GM19395 (cell line): ENCODE measurements around the gene CXorf66.
A peak's percentile ranks its signal among the peaks of the same experiment; 100 is the strongest.
"Not testable (repeated sequence)": the region's sequence is repeated elsewhere in the genome, so short reads cannot be mapped to it uniquely, and the experiment has no call there.

Source experiments
- ATAC-seq: cut with Tn5 transposase; IDR thresholded peaks from one replicate; pipeline ENCODE4 v1.9.1; 2021; ENCODE audit warnings: mild to moderate bottlenecking, moderate library complexity; ENCODE audit not compliant: unreplicated experiment

The CXorf66 gene

GRCh38 chrX:139930401-139930800, 34.9 kb downstream of the CXorf66 start:
- ATAC-seq = no peak

GRCh38 chrX:139929876-139930275, 35.4 kb downstream of the CXorf66 start:
- ATAC-seq = no peak

DNA sequence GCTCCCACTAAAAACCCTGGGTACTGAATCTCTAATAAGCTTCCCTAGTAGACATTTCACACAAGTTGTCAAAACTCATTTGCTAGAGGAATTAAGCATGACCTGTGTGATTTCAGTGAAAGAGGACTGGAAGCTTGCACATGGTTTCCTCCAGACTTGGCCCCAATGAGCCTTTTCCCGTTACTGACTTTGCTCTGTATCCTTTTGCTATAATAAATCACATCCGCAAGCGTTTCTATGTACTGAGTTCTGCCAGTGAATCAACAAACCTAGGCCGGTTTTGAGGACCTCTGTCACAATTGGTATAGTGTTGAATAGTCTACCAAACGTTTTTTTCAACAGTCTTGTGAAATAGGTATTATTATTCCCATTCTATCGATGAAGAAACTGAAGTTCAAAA, 40.6 kb downstream of the CXorf66 start:
- ATAC-seq = no peak

GRCh38 chrX:139924069-139924695, 41.1 kb downstream of the CXorf66 start:
- no peak for ATAC-seq

GRCh38 chrX:139921142-139921541, 44.2 kb downstream of the CXorf66 start:
- ATAC-seq = not testable (repeated sequence)

- no peak for ATAC-seq
These were observed 45.0 kb downstream of the CXorf66 start for GRCh38 chrX:139920316-139920715.

GRCh38 chrX:139914421-139914820, 50.9 kb downstream of the CXorf66 start:
- no peak for ATAC-seq

GRCh38 chrX:139909712-139910111, 55.6 kb downstream of the CXorf66 start:
- ATAC-seq = peak; percentile 70

- ATAC-seq = no peak
These were observed 58.2 kb downstream of the CXorf66 start for GRCh38 chrX:139907078-139907477.

DNA sequence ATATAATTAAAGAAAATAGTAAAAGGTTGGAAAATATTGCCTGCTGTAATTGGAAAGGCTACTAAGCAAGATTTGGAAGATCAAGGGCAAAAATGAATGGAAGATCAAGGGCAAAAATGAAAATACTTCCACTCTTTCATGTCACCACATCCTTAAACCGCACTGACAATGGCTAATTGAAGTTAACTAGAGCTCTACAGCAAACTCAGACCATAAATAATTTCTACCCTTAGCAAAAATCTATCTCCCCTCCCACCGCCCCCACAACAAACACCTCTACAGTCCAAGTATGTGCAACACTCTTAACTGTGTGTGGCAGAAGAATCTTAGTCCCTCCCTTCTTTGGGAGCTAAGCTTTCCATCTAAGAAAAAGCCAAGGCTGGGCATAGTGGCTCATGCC, 59.6 kb downstream of the CXorf66 start:
- no peak for ATAC-seq
